Measurements from ENCODE around the gene GAS2. TPM values are rescaled to one million over a fixed set of nuclear protein-coding genes. Genes with fewer than 3 reads are reported as not detected.

GAS2 gene
- total RNA-seq, 1 experiment from 2014 or later = 9.4 TPM

GRCh38 chr11:22732588-22732987 is 66.2 kb downstream of the GAS2 start:
- intact Hi-C loops (cut with micrococcal nuclease; ENCODE audit: unreplicated experiment) = no loop called here
- no peaks in the 10 kb centered on the region for H3K4me1 ChIP-seq
- H3K9me3 ChIP-seq = no peaks in the 10 kb centered on the region
- TF ChIP-seq, protein P1, sequence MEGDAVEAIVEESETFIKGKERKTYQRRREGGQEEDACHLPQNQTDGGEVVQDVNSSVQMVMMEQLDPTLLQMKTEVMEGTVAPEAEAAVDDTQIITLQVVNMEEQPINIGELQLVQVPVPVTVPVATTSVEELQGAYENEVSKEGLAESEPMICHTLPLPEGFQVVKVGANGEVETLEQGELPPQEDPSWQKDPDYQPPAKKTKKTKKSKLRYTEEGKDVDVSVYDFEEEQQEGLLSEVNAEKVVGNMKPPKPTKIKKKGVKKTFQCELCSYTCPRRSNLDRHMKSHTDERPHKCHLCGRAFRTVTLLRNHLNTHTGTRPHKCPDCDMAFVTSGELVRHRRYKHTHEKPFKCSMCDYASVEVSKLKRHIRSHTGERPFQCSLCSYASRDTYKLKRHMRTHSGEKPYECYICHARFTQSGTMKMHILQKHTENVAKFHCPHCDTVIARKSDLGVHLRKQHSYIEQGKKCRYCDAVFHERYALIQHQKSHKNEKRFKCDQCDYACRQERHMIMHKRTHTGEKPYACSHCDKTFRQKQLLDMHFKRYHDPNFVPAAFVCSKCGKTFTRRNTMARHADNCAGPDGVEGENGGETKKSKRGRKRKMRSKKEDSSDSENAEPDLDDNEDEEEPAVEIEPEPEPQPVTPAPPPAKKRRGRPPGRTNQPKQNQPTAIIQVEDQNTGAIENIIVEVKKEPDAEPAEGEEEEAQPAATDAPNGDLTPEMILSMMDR (IDR thresholded peaks at IDR 0.05; ENCODE audit: insufficient read depth in 1 of 2, low read depth in 1 of 2, low read length in 1 of 2, severe bottlenecking in 1 of 2, unreplicated experiment in 1 of 2) = no peak
- no peaks in the 10 kb centered on the region for H3K27me3 Mint-ChIP-seq (ENCODE audit: insufficient read depth, unreplicated experiment)
- ChIA-PET CTCF (no interaction called here), POLR2A (no interaction called here)
- no peak overlapping the region for H3K4me3 Mint-ChIP-seq (ENCODE audit: unreplicated experiment)
- DNase-seq = no peak
- H3K9me3 Mint-ChIP-seq (ENCODE audit: unreplicated experiment) = no peaks in the 10 kb centered on the region
- H3K27ac Mint-ChIP-seq (ENCODE audit: unreplicated experiment) = no peak overlapping the region
- H3K36me3 ChIP-seq (ENCODE audit: control insufficient read depth, insufficient read depth, low read length) = no peaks in the 10 kb centered on the region
- no peaks in the 10 kb centered on the region for H3K27me3 ChIP-seq (replicated peaks; ENCODE audit: control insufficient read depth, insufficient read depth, low read length)
- peaks cover 8% of the 10 kb centered on the region for H3K4me1 Mint-ChIP-seq (ENCODE audit: low read depth, unreplicated experiment)
- BruUV-seq (replicated peaks) = no TSS peak
- H3K36me3 Mint-ChIP-seq (ENCODE audit: insufficient read depth, unreplicated experiment) = no peaks in the 10 kb centered on the region
- no peak overlapping the region for H3K4me3 ChIP-seq (ENCODE audit: low read depth, low read length)

- no peaks in the 10 kb centered on the region for H3K9me3 ChIP-seq
- H3K4me3 Mint-ChIP-seq (ENCODE audit: unreplicated experiment) = no peak overlapping the region
- no peaks in the 10 kb centered on the region for H3K36me3 ChIP-seq (ENCODE audit: control insufficient read depth, insufficient read depth, low read length)
- no peak for DNase-seq
- H3K9me3 Mint-ChIP-seq (ENCODE audit: unreplicated experiment) = no peaks in the 10 kb centered on the region
- H3K27ac Mint-ChIP-seq (ENCODE audit: unreplicated experiment) = no peak overlapping the region
- no peaks in the 10 kb centered on the region for H3K36me3 Mint-ChIP-seq (ENCODE audit: insufficient read depth, unreplicated experiment)
- H3K4me1 ChIP-seq = no peaks in the 10 kb centered on the region
- BruUV-seq (replicated peaks) = no TSS peak
- CTCF ChIA-PET = no interaction called here
- POLR2A ChIA-PET = no interaction called here
- TF ChIP-seq, protein P1 (IDR thresholded peaks at IDR 0.05; ENCODE audit: insufficient read depth in 1 of 2, low read depth in 1 of 2, low read length in 1 of 2, severe bottlenecking in 1 of 2, unreplicated experiment in 1 of 2) = no peak
- H3K27me3 ChIP-seq (replicated peaks; ENCODE audit: control insufficient read depth, insufficient read depth, low read length) = no peaks in the 10 kb centered on the region
- intact Hi-C loops (cut with micrococcal nuclease; ENCODE audit: unreplicated experiment) = no loop called here
- H3K4me1 Mint-ChIP-seq (ENCODE audit: low read depth, unreplicated experiment) = peaks cover 7% of the 10 kb centered on the region
- peaks cover 3% of the 10 kb centered on the region for H3K27me3 Mint-ChIP-seq (ENCODE audit: insufficient read depth, unreplicated experiment)
- no peak overlapping the region for H3K4me3 ChIP-seq (ENCODE audit: low read depth, low read length)
Observed at GRCh38 chr11:22733475-22734248, 67.3 kb downstream of the GAS2 start.

GRCh38 chr11:22734628-22735345 is 68.4 kb downstream of the GAS2 start:
- Histone ChIP-seq H3K9me3 (no peaks in the 10 kb centered on the region), H3K4me1 (no peaks in the 10 kb centered on the region), H3K4me3 (ENCODE audit: low read depth, low read length) (no peak overlapping the region), H3K36me3 (ENCODE audit: control insufficient read depth, insufficient read depth, low read length) (no peaks in the 10 kb centered on the region), H3K27me3 (replicated peaks; ENCODE audit: control insufficient read depth, insufficient read depth, low read length) (no peaks in the 10 kb centered on the region)
- POLR2A ChIA-PET = no interaction called here
- BruUV-seq (replicated peaks) = no TSS peak
- Mint-ChIP-seq H3K27ac (ENCODE audit: unreplicated experiment) (no peak overlapping the region), H3K4me1 (ENCODE audit: low read depth, unreplicated experiment) (no peaks in the 10 kb centered on the region), H3K36me3 (ENCODE audit: insufficient read depth, unreplicated experiment) (no peaks in the 10 kb centered on the region), H3K4me3 (ENCODE audit: unreplicated experiment) (no peak overlapping the region), H3K27me3 (ENCODE audit: insufficient read depth, unreplicated experiment) (peaks cover 3% of the 10 kb centered on the region), H3K9me3 (ENCODE audit: unreplicated experiment) (no peaks in the 10 kb centered on the region)
- CTCF ChIA-PET = no interaction called here
- DNase-seq = no peak
- TF ChIP-seq, protein P1 (IDR thresholded peaks at IDR 0.05; ENCODE audit: insufficient read depth in 1 of 2, low read depth in 1 of 2, low read length in 1 of 2, severe bottlenecking in 1 of 2, unreplicated experiment in 1 of 2) = no peak
- intact Hi-C loops (cut with micrococcal nuclease; ENCODE audit: unreplicated experiment) = no loop called here

All from Caco-2 (cell line).